Activated naive CD4-positive, alpha-beta T cell treated with Interleukin-2 at 50 U/mL for 16 hours (primary cell): ENCODE results near the gene CCDC142.
"Not testable (repeated sequence)": the region's sequence is repeated elsewhere in the genome, so short reads cannot be mapped to it uniquely, and the experiment has no call there.

Experiments used
- DNase-seq: peaks from one replicate; pipeline ENCODE4 v3.0.0-alpha.2; 2020

Gene CCDC142

GRCh38 chr2:74497777-74498499 is 15.1 kb upstream of the CCDC142 start:
- DNase-seq, result peak; percentile 24

- no peak for DNase-seq
Observed at GRCh38 chr2:74496997-74497776, 14.4 kb upstream of the CCDC142 start.

GRCh38 chr2:74495440-74495839 is 12.6 kb upstream of the CCDC142 start:
- DNase-seq, result no peak

- DNase-seq, result no peak
Observed at GRCh38 chr2:74493546-74493945, 10.7 kb upstream of the CCDC142 start.

- no peak for DNase-seq
Observed at GRCh38 chr2:74491648-74492544, 9.1 kb upstream of the CCDC142 start.

- DNase-seq, result no peak
Observed at GRCh38 chr2:74489906-74490305, 7.1 kb upstream of the CCDC142 start.

GRCh38 chr2:74488643-74489481 is 6.1 kb upstream of the CCDC142 start:
- DNase-seq, result no peak

GRCh38 chr2:74486141-74486540 is 3.3 kb upstream of the CCDC142 start:
- no peak for DNase-seq

- DNase-seq, result not testable (repeated sequence)
Observed at GRCh38 chr2:74483675-74484164, 922 bp upstream of the CCDC142 start.

GRCh38 chr2:74481961-74482800 is 617 bp downstream of the CCDC142 start:
- peak; percentile 64 for DNase-seq

- no peak for DNase-seq
Observed at GRCh38 chr2:74481431-74481830, 1.4 kb downstream of the CCDC142 start.

GRCh38 chr2:74474899-74475298 is 7.9 kb downstream of the CCDC142 start:
- DNase-seq, result no peak

GRCh38 chr2:74474481-74474880 is 8.3 kb downstream of the CCDC142 start:
- DNase-seq, result no peak

GRCh38 chr2:74472945-74473258 is 9.9 kb downstream of the CCDC142 start:
- no peak for DNase-seq

- DNase-seq, result peak; percentile 96
Observed at GRCh38 chr2:74472086-74472944, 10.5 kb downstream of the CCDC142 start, which contains the start of gene MRPL53. MRPL53 (minus strand) TSS chr2:74472680; CDS start chr2:74472660, 20 bp downstream.

- DNase-seq, result no peak
Observed at GRCh38 chr2:74471332-74472065, 11.3 kb downstream of the CCDC142 start.

GRCh38 chr2:74470742-74471141 is 12.1 kb downstream of the CCDC142 start:
- not testable (repeated sequence) for DNase-seq

GRCh38 chr2:74464406-74464805 is 18.4 kb downstream of the CCDC142 start:
- no peak for DNase-seq

GRCh38 chr2:74462786-74463105 is 20.1 kb downstream of the CCDC142 start:
- no peak for DNase-seq
